ENCODE results near the gene PPIL6. TPM values are rescaled to one million over a fixed set of nuclear protein-coding genes. Genes with fewer than 3 reads are reported as not detected.

PPIL6 gene
- polyA plus RNA-seq, 1 of the 3 experiments (the other 2 are of a cell fraction), result 1.1 TPM

- no peak overlapping the region for H3K9ac ChIP-seq
- no peak overlapping the region for H2AFZ ChIP-seq (ENCODE audit: low read depth)
- ChIA-PET CTCF (interaction anchor here (1.3 kb wide), 1 partner anchor 13 kb away, joined by 3 read pairs; no protein-coding TSS in a partner anchor), POLR2A (no interaction called here)
- H3K36me3 ChIP-seq (replicated peaks in 1 of 2; ENCODE audit: control insufficient read depth in 1 of 2, insufficient read depth in 2 of 2, low read length in 1 of 2), result peaks cover 50 to 57% of the 10 kb centered on the region in 2 experiments
- no peaks in the 10 kb centered on the region for H4K20me1 ChIP-seq (ENCODE audit: insufficient read depth)
- 91% methylated on average over 2 of the region's 2 CpGs for WGBS (ENCODE audit: low lambda C conversion rate)
- no peak overlapping the region for H3K4me3 ChIP-seq (ENCODE audit: low read depth in 2 of 2, low read length in 1 of 2)
- no peaks in the 10 kb centered on the region for H3K4me1 ChIP-seq (ENCODE audit: control insufficient read depth in 1 of 2, insufficient read depth in 2 of 2, low read depth in 1 of 2, low read length in 1 of 2)
- H3K27ac ChIP-seq (ENCODE audit: low read depth in 2 of 2, low read length in 1 of 2), result no peak overlapping the region
- H3F3A ChIP-seq (replicated peaks; ENCODE audit: insufficient read depth), result no peaks in the 10 kb centered on the region
- no peak for TF ChIP-seq USF1 (IDR thresholded peaks at IDR 0.05; ENCODE audit: borderline replicate concordance, low read depth)
- TF ChIP-seq FOXJ3 (CRISPR knock-in tag; IDR thresholded peaks at IDR 0.05), result no peak
- no peak for TF ChIP-seq NRF1 (IDR thresholded peaks at IDR 0.05; ENCODE audit: low read depth, low read length)
- no peak for TF ChIP-seq USF2 (IDR thresholded peaks at IDR 0.05; ENCODE audit: borderline replicate concordance, low read depth, low read length)
- TF ChIP-seq CTCF (IDR thresholded peaks at IDR 0.05), result no peak
- DNase-seq, result no peak
- peaks cover 10% of the 10 kb centered on the region; the same call in 1 of the 2 replicates for H3K79me2 ChIP-seq (ENCODE audit: insufficient read depth)
- H3K9me3 ChIP-seq, result no peaks in the 10 kb centered on the region
- no peak overlapping the region for H3K4me2 ChIP-seq
- H3K27me3 ChIP-seq (ENCODE audit: insufficient read depth), result no peaks in the 10 kb centered on the region
- H3K9me2 ChIP-seq, result no peaks in the 10 kb centered on the region
These were observed 81.2 kb downstream of the PPIL6 start for GRCh38 chr6:109359248-109359647.

- Histone ChIP-seq H3K9ac (no peak overlapping the region), H3K4me1 (ENCODE audit: control insufficient read depth in 1 of 2, insufficient read depth in 2 of 2, low read depth in 1 of 2, low read length in 1 of 2) (no peaks in the 10 kb centered on the region)
- no peak for DNase-seq
These were observed 82.2 kb downstream of the PPIL6 start for GRCh38 chr6:109358204-109358603.

More at GRCh38 chr6:109358204-109358603, 82.2 kb downstream of the PPIL6 start:
- POLR2A ChIA-PET, result no interaction called here
- Histone ChIP-seq H3K4me2 (no peak overlapping the region), H3K36me3 (replicated peaks in 1 of 2; ENCODE audit: control insufficient read depth in 1 of 2, insufficient read depth in 2 of 2, low read length in 1 of 2) (peaks cover 41 to 57% of the 10 kb centered on the region in 2 experiments), H3K27me3 (ENCODE audit: insufficient read depth) (no peaks in the 10 kb centered on the region), H3F3A (replicated peaks; ENCODE audit: insufficient read depth) (no peaks in the 10 kb centered on the region), H3K4me3 (ENCODE audit: low read depth in 2 of 2, low read length in 1 of 2) (no peak overlapping the region), H2AFZ (ENCODE audit: low read depth) (no peak overlapping the region), H3K79me2 (ENCODE audit: insufficient read depth) (no peaks in the 10 kb centered on the region; the same call in 1 of the 2 replicates), H3K9me2 (no peaks in the 10 kb centered on the region), H3K9me3 (no peaks in the 10 kb centered on the region), H3K27ac (ENCODE audit: low read depth in 2 of 2, low read length in 1 of 2) (no peak overlapping the region), H4K20me1 (ENCODE audit: insufficient read depth) (no peaks in the 10 kb centered on the region)
- CTCF ChIA-PET, result interaction anchor here (1.4 kb wide), 1 partner anchor 12 kb away, joined by 4 read pairs; no protein-coding TSS in a partner anchor
- TF ChIP-seq NFIC (IDR thresholded peaks at IDR 0.05; ENCODE audit: borderline replicate concordance) (no peak), JUND (IDR thresholded peaks at IDR 0.05) (no peak), FOXJ3 (CRISPR knock-in tag; IDR thresholded peaks at IDR 0.05) (no peak), YY1 (IDR thresholded peaks at IDR 0.05; ENCODE audit: low read depth) (no peak), TAF1 (IDR thresholded peaks at IDR 0.05; ENCODE audit: borderline replicate concordance, low read depth, low read length) (no peak), RCOR1 (IDR thresholded peaks at IDR 0.05; ENCODE audit: low read length) (no peak), ZBTB33 (IDR thresholded peaks at IDR 0.05; ENCODE audit: borderline replicate concordance, low read depth) (no peak), NRF1 (IDR thresholded peaks at IDR 0.05; ENCODE audit: low read depth, low read length) (no peak), IRF3 (IDR thresholded peaks at IDR 0.05; ENCODE audit: low read depth, low read length) (no peak), MXI1 (IDR thresholded peaks at IDR 0.05; ENCODE audit: low read depth, low read length) (no peak), EP300 (IDR thresholded peaks at IDR 0.05; ENCODE audit: borderline replicate concordance in 1 of 2, low read depth in 1 of 2, low read length in 1 of 2) (no peak), EZH2phosphoT487 (IDR thresholded peaks at IDR 0.05; ENCODE audit: borderline replicate concordance, low read depth) (no peak), FOXM1 (IDR thresholded peaks at IDR 0.05; ENCODE audit: low read depth) (no peak), SMC3 (IDR thresholded peaks at IDR 0.05; ENCODE audit: low read depth, low read length) (no peak), TEAD4 (IDR thresholded peaks at IDR 0.05; ENCODE audit: borderline replicate concordance, insufficient read depth) (no peak)
